ENCODE results near the gene CA10. TPM values are rescaled to one million over a fixed set of nuclear protein-coding genes. Genes with fewer than 3 reads are reported as not detected.

Gene CA10
- polyA plus RNA-seq, 1 donor (not counting 4 experiments of a cell fraction or from before 2014, with no cell fraction given) = 2.9 TPM

- TF ChIP-seq CTCF (optimal IDR thresholded peaks at IDR 0.05 in 1 of 3, IDR thresholded peaks at IDR 0.05 in 1 of 3, conservative IDR thresholded peaks at IDR 0.05 in 1 of 3; ENCODE audit: extremely low read depth in 1 of 3, insufficient read depth in 2 of 3, low read length in 3 of 3) = no peak
- TF ChIP-seq EZH2 (IDR thresholded peaks at IDR 0.05; ENCODE audit: low read length) = no peak
- no peak for DNase-seq (ENCODE audit: low read depth, low spot score)
- H3K9me1 ChIP-seq (ENCODE audit: control insufficient read depth, extremely low read depth, insufficient read depth, low read length) = no peaks in the 10 kb centered on the region
- no peaks in the 10 kb centered on the region for H3K27me3 ChIP-seq (ENCODE audit: control insufficient read depth, extremely low read depth, insufficient read depth, low read length)
- no peak overlapping the region for H3K4me3 ChIP-seq (ENCODE audit: control insufficient read depth in 2 of 3, extremely low read depth in 1 of 3, insufficient read depth in 2 of 3, low read depth in 1 of 3, low read length in 3 of 3)
- H3K9ac ChIP-seq (ENCODE audit: control insufficient read depth, extremely low read depth, insufficient read depth, low read length) = no peak overlapping the region
- no peak for FAIRE-seq
- H3K27ac ChIP-seq (ENCODE audit: control insufficient read depth, insufficient read depth, low read length) = no peak overlapping the region
- no peak overlapping the region for H3K4me2 ChIP-seq (ENCODE audit: control insufficient read depth, extremely low read depth, insufficient read depth, low read depth, low read length)
- H3K36me3 ChIP-seq (ENCODE audit: control insufficient read depth in 2 of 2, extremely low read depth in 1 of 2, insufficient read depth in 2 of 2, low read length in 2 of 2) = no peaks in the 10 kb centered on the region
- no peaks in the 10 kb centered on the region for H4K20me1 ChIP-seq (ENCODE audit: control insufficient read depth, extremely low read depth, insufficient read depth, low read length)
- H3K79me2 ChIP-seq (ENCODE audit: control insufficient read depth, insufficient read depth, low read length) = no peaks in the 10 kb centered on the region
- H3K4me1 ChIP-seq (ENCODE audit: control insufficient read depth, extremely low read depth, insufficient read depth, low read length) = no peaks in the 10 kb centered on the region
- no peaks in the 10 kb centered on the region for H3K9me3 ChIP-seq (ENCODE audit: control insufficient read depth, low read depth, low read length)
- dilution Hi-C loops (cut with MboI; ENCODE audit: extremely low pct_ligation_motif_present, low sequenced_read_pairs) = no loop called here
- H2AFZ ChIP-seq (ENCODE audit: control insufficient read depth, low read length) = no peak overlapping the region
These were observed 454.9 kb downstream of the CA10 start for GRCh38 chr17:51703361-51704341.

- Histone ChIP-seq H3K36me3 (ENCODE audit: control insufficient read depth in 2 of 2, extremely low read depth in 1 of 2, insufficient read depth in 2 of 2, low read length in 2 of 2) (no peaks in the 10 kb centered on the region), H3K9ac (ENCODE audit: control insufficient read depth, extremely low read depth, insufficient read depth, low read length) (no peak overlapping the region), H3K9me1 (ENCODE audit: control insufficient read depth, extremely low read depth, insufficient read depth, low read length) (no peaks in the 10 kb centered on the region), H3K4me2 (ENCODE audit: control insufficient read depth, extremely low read depth, insufficient read depth, low read depth, low read length) (no peak overlapping the region), H3K9me3 (ENCODE audit: control insufficient read depth, low read depth, low read length) (no peaks in the 10 kb centered on the region), H2AFZ (ENCODE audit: control insufficient read depth, low read length) (no peak overlapping the region), H3K4me1 (ENCODE audit: control insufficient read depth, extremely low read depth, insufficient read depth, low read length) (no peaks in the 10 kb centered on the region), H3K27ac (ENCODE audit: control insufficient read depth, insufficient read depth, low read length) (no peak overlapping the region), H4K20me1 (ENCODE audit: control insufficient read depth, extremely low read depth, insufficient read depth, low read length) (no peaks in the 10 kb centered on the region), H3K27me3 (ENCODE audit: control insufficient read depth, extremely low read depth, insufficient read depth, low read length) (no peaks in the 10 kb centered on the region), H3K4me3 (ENCODE audit: control insufficient read depth in 2 of 3, extremely low read depth in 1 of 3, insufficient read depth in 2 of 3, low read depth in 1 of 3, low read length in 3 of 3) (no peak overlapping the region), H3K79me2 (ENCODE audit: control insufficient read depth, insufficient read depth, low read length) (no peaks in the 10 kb centered on the region)
- DNase-seq (ENCODE audit: low read depth, low spot score) (no peak), FAIRE-seq (no peak)
- TF ChIP-seq EZH2 (IDR thresholded peaks at IDR 0.05; ENCODE audit: low read length) (no peak), CTCF (optimal IDR thresholded peaks at IDR 0.05 in 1 of 3, IDR thresholded peaks at IDR 0.05 in 1 of 3, conservative IDR thresholded peaks at IDR 0.05 in 1 of 3; ENCODE audit: extremely low read depth in 1 of 3, insufficient read depth in 2 of 3, low read length in 3 of 3) (no peak)
- dilution Hi-C loops (cut with MboI; ENCODE audit: extremely low pct_ligation_motif_present, low sequenced_read_pairs) = no loop called here
These were observed 455.6 kb downstream of the CA10 start for GRCh38 chr17:51702963-51703360.

Measured in keratinocyte (primary cell).